Right lobe of liver (tissue), 6 donors: ENCODE results near the gene BCAR3. TPM values are rescaled to one million over a fixed set of nuclear protein-coding genes. Genes with fewer than 3 reads are reported as not detected.

Experiments used
- ATAC-seq, 4 donors: fragments of 200-7000 bp; cut with Tn5 transposase; one replicate each; pipeline ENCODE4 v1.9.1; 2020; ENCODE audit warnings: mild to moderate bottlenecking in 4 of 4, moderate library complexity in 4 of 4
- DNase-seq, 3 donors: peaks; one replicate each; pipeline ENCODE4 v3.0.0-alpha.2; 2020
- H3K27ac ChIP-seq, 3 donors: fragments of 200-600 bp; one replicate each; pipeline ENCODE4 v1.8.0; 2022
- H3K27me3 ChIP-seq, 2 donors: fragments of 200-600 bp; one replicate each; pipeline ENCODE4 v1.8.0; 2022
- H3K36me3 ChIP-seq, 4 donors: fragments of 200-600 bp; sonication (generic) in 1 of 4; one replicate each; pipeline versions ENCODE4 v1.5.1 to v1.8.0; 2017 to 2022; ENCODE audit warnings: control low read depth in 1 of 4
- H3K4me1 ChIP-seq, 4 donors: fragments of 200-600 bp; sonication (generic) in 1 of 4; one replicate each; pipeline versions ENCODE4 v1.5.1 to v1.8.0; 2017 to 2022; ENCODE audit warnings: control low read depth in 1 of 4
- H3K4me3 ChIP-seq, 3 donors: fragments of 200-600 bp; one replicate each; pipeline ENCODE4 v1.8.0; 2022
- H3K9me3 ChIP-seq, 4 donors: fragments of 200-600 bp; sonication (generic) in 1 of 4; one replicate each; pipeline versions ENCODE4 v1.5.1 to v1.8.0; 2017 to 2022; ENCODE audit warnings: control low read depth in 1 of 4
- CTCF ChIP-seq, 4 donors: fragments of 200-600 bp in 3 of 4; fragments of 450-650 bp in 1 of 4; IDR thresholded peaks; one replicate each; pipeline versions ENCODE4 v1.5.1 to v1.8.0; 2016 to 2022; ENCODE audit warnings: antibody characterized with exemption in 4 of 4, mild to moderate bottlenecking in 2 of 4
- POLR2A ChIP-seq: fragments of 450-650 bp; IDR thresholded peaks from one replicate; pipeline ENCODE4 v1.6.1; 2017; ENCODE audit warnings: antibody characterized with exemption, mild to moderate bottlenecking
- WGBS: methylation state at CpG from one replicate; pipeline ENCODE4 v1.1.6; 2018; ENCODE audit warnings: low coverage, low lambda C conversion rate; ENCODE audit not compliant: insufficient coverage; ENCODE audit errors: missing lambda C conversion rate; 5-methylcytosine and 5-hydroxymethylcytosine counted together
- intact Hi-C, 2 donors: fragments of 100-400 bp; cut with DNase I; formaldehyde crosslinking; loops; one replicate each; pipeline versions ENCODE4 v1.11.2 to v1.14.1; 2022
- total RNA-seq, 6 experiments: library from RNA; depleted of rRNA in 2 of 6; stranded (reverse); fragments of >200 nt in 2 of 6; fragmentation: NEBNext Ultra II Directional in 3 of 6; extraction: Animal tissue kit (Norgen Biotek cat#: 25700) in 3 of 6; gene quantifications; one replicate each; pipeline versions ENCODE4 v1.1.0 to v1.2.4, GENCODE V29; 2016 to 2023
- donor health status: DM: no; HTN: yes; CAD: no.
- donor health status: DM: no; HTN: no; CAD: no.
- donor health status: DM: no; HTN: no; CAD: no.
- donor health status: DM: no; HTN: yes; CAD: no.
- donor health status: DM: no; HTN: yes; CAD: no.

The BCAR3 gene
- total RNA-seq, 6 experiments from 2014 or later, result 7.6 to 19.8 (median 12.9) TPM

- no peaks in the 10 kb centered on the region for H3K27me3 ChIP-seq
- no peak for TF ChIP-seq POLR2A
- no peaks in the 10 kb centered on the region for H3K4me1 ChIP-seq
- ATAC-seq (no peak), DNase-seq (no peak)
- no peak overlapping the region for H3K27ac ChIP-seq
- WGBS, result 96% methylated on average over 4 of the region's 7 CpGs
- H3K9me3 ChIP-seq, result no peaks in the 10 kb centered on the region
- no peak overlapping the region for H3K4me3 ChIP-seq
- H3K36me3 ChIP-seq, result no peaks in the 10 kb centered on the region
- intact Hi-C loops, result no loop called here
Measured at GRCh38 chr1:93720956-93721626, 39.5 kb upstream of the BCAR3 start.

GRCh38 chr1:93717640-93718039 is 36.0 kb upstream of the BCAR3 start:
- no peak overlapping the region for H3K4me3 ChIP-seq
- TF ChIP-seq POLR2A (no peak), CTCF (IDR thresholded peaks at IDR 0.05) (no peak)
- no peak overlapping the region for H3K27ac ChIP-seq
- ATAC-seq, result no peak
- no peaks in the 10 kb centered on the region for H3K27me3 ChIP-seq
- 74% methylated on average over 3 of the region's 7 CpGs for WGBS
- intact Hi-C loops, result no loop called here
- H3K36me3 ChIP-seq, result no peaks in the 10 kb centered on the region
- H3K9me3 ChIP-seq, result no peaks in the 10 kb centered on the region
- DNase-seq, result no peak
- H3K4me1 ChIP-seq, result no peaks in the 10 kb centered on the region

GRCh38 chr1:93716941-93717368 is 35.3 kb upstream of the BCAR3 start:
- ATAC-seq, result peak in 1 of 4 donors; percentile 29
- intact Hi-C loops, result no loop called here
- TF ChIP-seq CTCF (IDR thresholded peaks at IDR 0.05) (no peak), POLR2A (no peak)
- Histone ChIP-seq H3K4me3 (no peak overlapping the region), H3K9me3 (no peaks in the 10 kb centered on the region), H3K27me3 (no peaks in the 10 kb centered on the region), H3K36me3 (no peaks in the 10 kb centered on the region), H3K27ac (no peak overlapping the region), H3K4me1 (no peaks in the 10 kb centered on the region)
- no CpG with 5 or more reads among the region's 2 CpGs for WGBS
- DNase-seq, result no peak

- no peak for ATAC-seq
- Histone ChIP-seq H3K4me1 (no peaks in the 10 kb centered on the region), H3K36me3 (no peaks in the 10 kb centered on the region), H3K27ac (no peak overlapping the region), H3K27me3 (no peaks in the 10 kb centered on the region), H3K4me3 (no peak overlapping the region), H3K9me3 (no peaks in the 10 kb centered on the region)
- no peak for DNase-seq
- intact Hi-C loops, result no loop called here
- 100% methylated on average over 1 of the region's 1 CpG for WGBS
- TF ChIP-seq POLR2A, result no peak
- TF ChIP-seq CTCF (IDR thresholded peaks at IDR 0.05), result no peak
Measured at GRCh38 chr1:93716163-93716562, 34.5 kb upstream of the BCAR3 start.

GRCh38 chr1:93715529-93716126 is 34.0 kb upstream of the BCAR3 start:
- Histone ChIP-seq H3K9me3 (no peaks in the 10 kb centered on the region), H3K36me3 (no peaks in the 10 kb centered on the region), H3K4me3 (no peak overlapping the region), H3K27ac (no peak overlapping the region), H3K4me1 (peaks cover 0 to 3% (median 0%) of the 10 kb centered on the region in 4 donors), H3K27me3 (no peaks in the 10 kb centered on the region)
- WGBS, result 42% methylated on average over 6 of the region's 10 CpGs
- intact Hi-C loops, result no loop called here
- TF ChIP-seq CTCF (IDR thresholded peaks at IDR 0.05) (no peak), POLR2A (no peak)
- DNase-seq, result no peak
- no peak for ATAC-seq
